ENCODE data around the gene ZNF620. TPM values are rescaled to one million over a fixed set of nuclear protein-coding genes. Genes with fewer than 3 reads are reported as not detected.
A peak's percentile ranks its signal among the peaks of the same experiment; 100 is the strongest.

Gene ZNF620
- total RNA-seq, 1 experiment from 2014 or later, result 2.5 TPM

DNA sequence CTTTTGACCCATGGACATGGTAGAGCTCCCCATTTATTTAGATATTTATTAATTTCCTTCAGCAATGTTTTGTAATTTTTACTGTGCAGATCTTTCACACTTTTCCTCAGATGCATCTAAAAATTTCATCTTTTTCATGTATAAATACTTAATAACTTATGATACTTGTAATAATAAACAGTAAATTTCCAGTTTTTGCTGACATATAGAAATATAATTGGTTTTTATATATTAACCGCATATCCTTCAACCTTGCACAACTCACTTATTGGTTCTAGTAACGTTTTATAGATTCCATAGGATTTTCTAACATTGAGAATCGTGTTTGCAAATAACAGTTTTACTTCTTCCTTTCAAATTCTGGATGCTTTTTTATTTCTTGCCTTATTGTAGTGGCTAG lies 15.4 kb downstream of the ZNF620 start:
- ATAC-seq (no peak), DNase-seq (no peak)
- Histone ChIP-seq H3K27ac (ENCODE audit: low read length) (no peak overlapping the region), H3K9me2 (replicated peaks; ENCODE audit: low read length) (no peaks in the 10 kb centered on the region), H2AFZ (ENCODE audit: low read length) (no peak overlapping the region), H3K27me3 (ENCODE audit: low read length) (no peaks in the 10 kb centered on the region), H3K9me3 (ENCODE audit: low read length) (no peaks in the 10 kb centered on the region), H3K79me2 (ENCODE audit: low read length) (peaks cover 15% of the 10 kb centered on the region), H3K4me2 (ENCODE audit: low read length) (no peak overlapping the region), H3K9ac (ENCODE audit: low read length) (no peak overlapping the region), H4K20me1 (ENCODE audit: low read length) (no peaks in the 10 kb centered on the region), H3K36me3 (ENCODE audit: low read depth, low read length) (no peaks in the 10 kb centered on the region), H3F3A (ENCODE audit: low read length, unreplicated experiment) (no peaks in the 10 kb centered on the region), H3K4me1 (ENCODE audit: insufficient read depth, low read length) (peaks cover 20% of the 10 kb centered on the region), H3K4me3 (ENCODE audit: low read length) (no peak overlapping the region)
- no peak for TF ChIP-seq EZH2 (IDR thresholded peaks at IDR 0.05; ENCODE audit: low read length, unreplicated experiment)
- no peak for TF ChIP-seq EZH2phosphoT487 (IDR thresholded peaks at IDR 0.05; ENCODE audit: borderline replicate concordance, low read length)
- BruUV-seq (replicated peaks), result no TSS peak
- CTCF ChIA-PET, result no interaction called here
- intact Hi-C loops (cut with micrococcal nuclease), result no loop called here
- POLR2A ChIA-PET (ENCODE audit: unreplicated experiment), result no interaction called here

DNA sequence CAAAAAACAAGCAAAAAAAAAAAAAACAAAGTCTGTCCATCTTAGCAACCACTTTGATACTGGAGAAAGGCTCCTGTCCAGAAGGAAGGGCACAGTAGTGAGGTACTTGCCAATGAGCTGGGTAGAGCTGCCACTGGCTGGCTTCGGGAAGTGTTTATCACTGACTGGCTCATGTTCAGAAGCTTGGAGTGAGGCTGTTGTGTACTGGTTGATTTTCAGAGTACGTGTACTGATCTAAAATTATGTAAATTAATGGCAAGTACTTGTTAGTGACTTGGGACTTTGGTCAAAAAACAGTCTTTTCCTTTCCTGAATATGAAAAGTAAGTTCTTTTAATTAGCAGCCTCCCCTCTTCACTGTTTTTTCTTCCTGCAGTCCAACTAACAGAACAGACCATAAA lies 17.9 kb downstream of the ZNF620 start:
- Histone ChIP-seq H3K36me3 (ENCODE audit: low read depth, low read length) (no peaks in the 10 kb centered on the region), H3K4me2 (ENCODE audit: low read length) (peak overlapping the region; percentile 96), H3K79me2 (ENCODE audit: low read length) (peaks cover 19% of the 10 kb centered on the region), H3K27ac (ENCODE audit: low read length) (0 out of 2 replicates have a peak overlapping the region, but pooled peaks have one; percentile 75), H4K20me1 (ENCODE audit: low read length) (no peaks in the 10 kb centered on the region), H3K4me3 (ENCODE audit: low read length) (peak overlapping the region; percentile 91), H2AFZ (ENCODE audit: low read length) (no peak overlapping the region), H3K9ac (ENCODE audit: low read length) (peak overlapping the region; percentile 96), H3K9me2 (replicated peaks; ENCODE audit: low read length) (no peaks in the 10 kb centered on the region), H3K4me1 (ENCODE audit: insufficient read depth, low read length) (peaks cover 20% of the 10 kb centered on the region), H3K27me3 (ENCODE audit: low read length) (no peaks in the 10 kb centered on the region), H3K9me3 (ENCODE audit: low read length) (no peaks in the 10 kb centered on the region), H3F3A (ENCODE audit: low read length, unreplicated experiment) (no peaks in the 10 kb centered on the region)
- ATAC-seq, result no peak
- TF ChIP-seq EZH2 (IDR thresholded peaks at IDR 0.05; ENCODE audit: low read length, unreplicated experiment) (no peak), EZH2phosphoT487 (IDR thresholded peaks at IDR 0.05; ENCODE audit: borderline replicate concordance, low read length) (no peak)
- TF ChIP-seq, protein P1, sequence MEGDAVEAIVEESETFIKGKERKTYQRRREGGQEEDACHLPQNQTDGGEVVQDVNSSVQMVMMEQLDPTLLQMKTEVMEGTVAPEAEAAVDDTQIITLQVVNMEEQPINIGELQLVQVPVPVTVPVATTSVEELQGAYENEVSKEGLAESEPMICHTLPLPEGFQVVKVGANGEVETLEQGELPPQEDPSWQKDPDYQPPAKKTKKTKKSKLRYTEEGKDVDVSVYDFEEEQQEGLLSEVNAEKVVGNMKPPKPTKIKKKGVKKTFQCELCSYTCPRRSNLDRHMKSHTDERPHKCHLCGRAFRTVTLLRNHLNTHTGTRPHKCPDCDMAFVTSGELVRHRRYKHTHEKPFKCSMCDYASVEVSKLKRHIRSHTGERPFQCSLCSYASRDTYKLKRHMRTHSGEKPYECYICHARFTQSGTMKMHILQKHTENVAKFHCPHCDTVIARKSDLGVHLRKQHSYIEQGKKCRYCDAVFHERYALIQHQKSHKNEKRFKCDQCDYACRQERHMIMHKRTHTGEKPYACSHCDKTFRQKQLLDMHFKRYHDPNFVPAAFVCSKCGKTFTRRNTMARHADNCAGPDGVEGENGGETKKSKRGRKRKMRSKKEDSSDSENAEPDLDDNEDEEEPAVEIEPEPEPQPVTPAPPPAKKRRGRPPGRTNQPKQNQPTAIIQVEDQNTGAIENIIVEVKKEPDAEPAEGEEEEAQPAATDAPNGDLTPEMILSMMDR (conservative IDR thresholded peaks at IDR 0.05; ENCODE audit: low read depth, low read length), result no peak
- intact Hi-C loops (cut with micrococcal nuclease), result loop anchor here (1.0 to 2.0 kb wide), 3 partner anchors 17 to 214 kb away; partner anchors contain the start of genes EIF1B and ZNF620
- DNase-seq, result peak; percentile 3
- BruUV-seq (replicated peaks), result no TSS peak
- ChIA-PET POLR2A (ENCODE audit: unreplicated experiment) (interaction anchor here (0.7 kb wide), 1 partner anchor 152 kb away, joined by 3 read pairs; no protein-coding TSS in a partner anchor), CTCF (no interaction called here)

DNA sequence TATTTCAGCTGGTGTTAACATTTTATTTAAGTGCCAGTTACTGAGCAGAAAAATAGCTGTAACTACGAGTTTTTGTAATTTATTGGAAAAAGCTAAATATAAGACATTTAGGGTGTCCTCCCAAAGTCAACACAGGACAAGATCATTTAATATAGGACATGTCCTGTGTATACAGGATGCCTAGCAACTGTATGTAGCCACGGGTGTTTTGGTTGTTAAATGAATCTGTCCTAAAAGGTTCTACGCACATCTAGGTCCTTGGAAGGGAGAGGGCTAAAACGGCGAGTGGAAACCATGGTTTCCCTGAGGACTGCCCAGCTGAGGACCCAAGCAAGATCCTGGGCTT lies 18.4 kb downstream of the ZNF620 start:
- Histone ChIP-seq H2AFZ (ENCODE audit: low read length) (peak overlapping the region; percentile 99), H3K79me2 (ENCODE audit: low read length) (peaks cover 19% of the 10 kb centered on the region), H3K27ac (ENCODE audit: low read length) (peak overlapping the region; percentile 75), H3K27me3 (ENCODE audit: low read length) (no peaks in the 10 kb centered on the region), H3K9me2 (replicated peaks; ENCODE audit: low read length) (no peaks in the 10 kb centered on the region), H3K36me3 (ENCODE audit: low read depth, low read length) (no peaks in the 10 kb centered on the region), H3K9me3 (ENCODE audit: low read length) (no peaks in the 10 kb centered on the region), H3K4me3 (ENCODE audit: low read length) (peak overlapping the region; percentile 91), H4K20me1 (ENCODE audit: low read length) (no peaks in the 10 kb centered on the region), H3K4me2 (ENCODE audit: low read length) (peak overlapping the region; percentile 96), H3F3A (ENCODE audit: low read length, unreplicated experiment) (no peaks in the 10 kb centered on the region), H3K9ac (ENCODE audit: low read length) (peak overlapping the region; percentile 96), H3K4me1 (ENCODE audit: insufficient read depth, low read length) (peaks cover 20% of the 10 kb centered on the region)
- TF ChIP-seq, protein P1 (conservative IDR thresholded peaks at IDR 0.05; ENCODE audit: low read depth, low read length), result no peak
- TF ChIP-seq EZH2phosphoT487 (IDR thresholded peaks at IDR 0.05; ENCODE audit: borderline replicate concordance, low read length), result no peak
- TF ChIP-seq EZH2 (IDR thresholded peaks at IDR 0.05; ENCODE audit: low read length, unreplicated experiment), result no peak
- BruUV-seq (replicated peaks), result TSS peak; percentile 94
- ATAC-seq (peak; percentile 36; the same call in 1 of the 2 replicates), DNase-seq (no peak)
- intact Hi-C loops (cut with micrococcal nuclease), result loop anchor here (1.0 to 2.0 kb wide), 3 partner anchors 17 to 215 kb away; partner anchors contain the start of genes EIF1B and ZNF620
- ChIA-PET POLR2A (ENCODE audit: unreplicated experiment) (interaction anchor here (0.6 to 0.7 kb wide), 3 partner anchors 24 to 153 kb away, joined by 3 to 5 read pairs (median 3); no protein-coding TSS in a partner anchor), CTCF (interaction anchor here (0.6 kb wide), 1 partner anchor 67 kb away, joined by 3 read pairs; no protein-coding TSS in a partner anchor)
